ENCODE data around the gene ACAT1.
A peak's percentile ranks its signal among the peaks of the same experiment; 100 is the strongest.

ACAT1 gene

DNA sequence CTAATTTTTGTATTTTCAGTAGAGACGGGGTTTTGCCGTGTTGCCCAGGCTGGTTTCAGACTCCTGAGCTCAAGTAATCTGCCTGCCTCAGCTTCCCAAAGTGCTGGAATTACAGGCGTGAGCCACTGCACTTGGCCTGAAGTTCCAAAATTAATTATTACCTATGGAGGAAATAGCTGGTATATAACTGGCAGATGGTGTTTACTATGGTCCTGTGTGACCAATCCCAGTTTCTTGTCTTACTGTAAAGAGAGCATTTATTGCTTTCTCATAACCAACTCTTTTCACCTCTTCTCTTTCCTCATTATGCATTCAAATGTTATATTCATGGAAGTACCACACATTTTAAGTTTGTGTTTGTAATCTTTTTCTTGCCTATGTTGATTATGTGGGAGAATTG lies 24.2 kb upstream of the ACAT1 start:
- Histone ChIP-seq H3K9me3 (no peaks in the 10 kb centered on the region), H3K4me3 (no peak overlapping the region), H3K27me3 (no peaks in the 10 kb centered on the region), H3K4me1 (no peaks in the 10 kb centered on the region), H3K36me3 (peaks cover 59 to 70% (median 67%) of the 10 kb centered on the region in 3 donors), H3K27ac (no peak overlapping the region)
- intact Hi-C loops (cut with DNase I; ENCODE audit: low total_unique reads) = no loop called here
- DNase-seq = no peak
- TF ChIP-seq, protein P1, sequence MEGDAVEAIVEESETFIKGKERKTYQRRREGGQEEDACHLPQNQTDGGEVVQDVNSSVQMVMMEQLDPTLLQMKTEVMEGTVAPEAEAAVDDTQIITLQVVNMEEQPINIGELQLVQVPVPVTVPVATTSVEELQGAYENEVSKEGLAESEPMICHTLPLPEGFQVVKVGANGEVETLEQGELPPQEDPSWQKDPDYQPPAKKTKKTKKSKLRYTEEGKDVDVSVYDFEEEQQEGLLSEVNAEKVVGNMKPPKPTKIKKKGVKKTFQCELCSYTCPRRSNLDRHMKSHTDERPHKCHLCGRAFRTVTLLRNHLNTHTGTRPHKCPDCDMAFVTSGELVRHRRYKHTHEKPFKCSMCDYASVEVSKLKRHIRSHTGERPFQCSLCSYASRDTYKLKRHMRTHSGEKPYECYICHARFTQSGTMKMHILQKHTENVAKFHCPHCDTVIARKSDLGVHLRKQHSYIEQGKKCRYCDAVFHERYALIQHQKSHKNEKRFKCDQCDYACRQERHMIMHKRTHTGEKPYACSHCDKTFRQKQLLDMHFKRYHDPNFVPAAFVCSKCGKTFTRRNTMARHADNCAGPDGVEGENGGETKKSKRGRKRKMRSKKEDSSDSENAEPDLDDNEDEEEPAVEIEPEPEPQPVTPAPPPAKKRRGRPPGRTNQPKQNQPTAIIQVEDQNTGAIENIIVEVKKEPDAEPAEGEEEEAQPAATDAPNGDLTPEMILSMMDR (IDR thresholded peaks at IDR 0.05) = no peak

DNA sequence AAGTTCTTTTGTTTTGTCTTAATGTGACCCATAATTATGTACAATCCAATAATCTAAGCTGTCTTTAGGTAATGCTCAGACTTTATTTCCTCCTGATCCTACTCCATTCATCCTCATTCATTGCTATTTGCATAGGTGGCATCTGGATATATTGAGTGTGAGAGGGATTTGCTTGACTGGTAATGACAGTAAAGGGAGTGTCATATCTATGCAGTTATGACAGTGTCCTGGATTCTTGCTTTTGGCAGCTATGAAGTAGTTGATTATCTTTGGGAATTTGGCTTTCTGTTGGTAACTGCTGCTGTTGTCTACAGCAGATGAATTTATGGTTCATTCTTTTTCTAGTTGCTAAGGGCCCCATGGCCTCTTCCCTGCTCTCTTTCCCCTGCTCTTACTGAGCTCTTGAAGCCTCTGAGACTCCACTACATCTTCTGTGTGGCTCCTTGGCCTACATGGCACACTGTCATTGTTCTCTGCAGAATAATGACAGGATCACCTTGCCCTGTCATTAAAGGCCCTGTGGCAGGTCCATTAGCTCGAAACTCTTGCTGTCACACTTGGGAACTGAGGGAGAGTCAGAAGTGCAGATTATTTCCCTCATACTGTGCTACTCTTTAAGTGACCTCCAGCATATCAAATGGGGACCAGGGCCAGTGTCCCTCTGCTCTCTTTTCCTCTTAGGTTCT lies 20.1 kb upstream of the ACAT1 start:
- H3K27ac ChIP-seq = no peak overlapping the region
- peaks cover 50 to 67% (median 65%) of the 10 kb centered on the region in 3 donors for H3K36me3 ChIP-seq
- no peak overlapping the region for H3K4me3 ChIP-seq
- H3K9me3 ChIP-seq = no peaks in the 10 kb centered on the region
- TF ChIP-seq, protein P1 (IDR thresholded peaks at IDR 0.05) = no peak
- DNase-seq = no peak
- intact Hi-C loops (cut with DNase I; ENCODE audit: low total_unique reads) = no loop called here
- H3K27me3 ChIP-seq = no peaks in the 10 kb centered on the region
- H3K4me1 ChIP-seq = no peaks in the 10 kb centered on the region

DNA sequence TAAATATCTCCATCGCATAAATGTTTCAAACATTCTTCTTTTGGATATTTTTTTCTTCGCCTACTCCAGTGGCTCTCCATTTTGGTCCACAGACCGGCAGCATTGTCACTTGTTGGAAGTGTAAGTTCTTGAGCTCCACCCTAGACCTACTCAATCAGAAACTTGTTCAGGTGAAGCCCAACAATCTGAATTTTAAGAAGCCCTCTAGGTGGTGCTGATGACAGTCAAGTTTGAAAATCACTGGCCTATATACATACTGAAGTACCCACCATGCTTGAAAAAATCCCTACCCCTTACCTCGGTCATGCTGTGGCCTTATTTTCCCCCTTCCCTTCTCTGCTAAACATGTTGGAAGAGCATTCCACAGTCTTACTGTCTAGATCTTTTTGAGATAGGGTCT lies 10.2 kb upstream of the ACAT1 start:
- DNase-seq = no peak
- intact Hi-C loops (cut with DNase I; ENCODE audit: low total_unique reads) = no loop called here
- TF ChIP-seq, protein P1 (IDR thresholded peaks at IDR 0.05) = no peak

DNA sequence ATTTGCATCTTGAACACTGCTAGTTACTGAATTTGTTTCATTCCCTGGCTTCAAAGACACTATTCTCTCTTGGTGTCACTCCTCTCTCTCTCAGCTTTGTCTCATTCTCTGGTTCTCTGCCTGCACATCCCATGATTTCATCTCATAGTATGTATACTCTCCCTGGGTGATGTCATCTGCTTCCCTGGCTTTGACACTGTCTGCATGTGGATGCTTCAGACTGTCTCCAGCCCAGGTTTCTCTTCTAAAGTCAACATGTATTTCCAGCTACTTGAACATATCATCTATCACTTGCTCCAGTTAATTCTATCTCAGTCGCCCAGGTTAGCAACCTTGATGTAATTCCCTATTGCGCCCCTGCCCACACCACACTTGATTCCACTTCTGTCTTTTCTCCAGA lies 9.3 kb upstream of the ACAT1 start:
- Histone ChIP-seq H3K4me3 (no peak overlapping the region), H3K4me1 (peaks cover 0 to 16% (median 12%) of the 10 kb centered on the region in 4 donors), H3K27me3 (no peaks in the 10 kb centered on the region), H3K36me3 (peaks cover 0 to 9% (median 3%) of the 10 kb centered on the region in 3 donors), H3K27ac (no peak overlapping the region), H3K9me3 (no peaks in the 10 kb centered on the region)
- intact Hi-C loops (cut with DNase I; ENCODE audit: low total_unique reads) = no loop called here
- TF ChIP-seq, protein P1 (IDR thresholded peaks at IDR 0.05) = no peak
- DNase-seq = no peak

More for the DNA sequence above, 10.2 kb upstream of the ACAT1 start:
- no peaks in the 10 kb centered on the region for H3K27me3 ChIP-seq
- no peaks in the 10 kb centered on the region for H3K9me3 ChIP-seq
- peaks cover 0 to 9% (median 3%) of the 10 kb centered on the region in 3 donors for H3K36me3 ChIP-seq
- no peak overlapping the region for H3K4me3 ChIP-seq
- H3K27ac ChIP-seq = no peak overlapping the region
- H3K4me1 ChIP-seq = peaks cover 0 to 13% (median 10%) of the 10 kb centered on the region in 4 donors

DNA sequence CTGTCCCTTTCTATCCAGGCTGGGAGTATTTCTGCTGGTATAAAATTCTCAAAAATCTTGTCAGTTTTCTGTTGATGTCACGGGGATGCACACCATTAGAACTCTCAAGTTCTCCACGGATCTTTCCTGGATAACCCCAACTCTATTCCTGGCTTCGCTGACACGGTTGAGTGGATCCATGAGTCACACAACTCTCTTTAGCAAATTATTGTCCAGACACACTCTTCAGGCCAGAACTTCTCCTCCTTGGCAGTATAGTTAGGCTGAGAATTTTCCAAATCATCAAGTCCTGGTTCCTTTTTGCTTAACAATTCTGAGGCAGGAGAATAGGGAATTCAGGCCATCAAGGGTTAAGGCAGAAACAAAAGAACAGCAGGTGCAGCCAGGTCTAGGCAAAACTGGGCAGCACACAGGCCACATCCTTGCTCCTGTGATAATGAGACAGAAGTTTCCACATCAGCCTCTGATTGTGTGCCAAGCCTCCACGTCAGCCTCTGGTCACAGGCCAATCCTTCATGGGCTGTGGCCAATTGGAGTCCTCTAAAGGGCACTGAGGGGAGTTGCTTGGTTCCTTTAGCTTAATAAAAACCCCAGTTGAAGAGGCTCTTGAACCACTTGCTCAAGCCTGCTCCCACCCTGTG lies 5.7 kb upstream of the ACAT1 start:
- Histone ChIP-seq H3K27me3 (no peaks in the 10 kb centered on the region), H3K27ac (peak overlapping the region; percentile 68 to 76), H3K9me3 (no peaks in the 10 kb centered on the region), H3K4me3 (no peak overlapping the region), H3K36me3 (peaks cover 0 to under 1% (median 0%) of the 10 kb centered on the region in 3 donors), H3K4me1 (peaks cover 0 to 16% (median 13%) of the 10 kb centered on the region in 4 donors)
- DNase-seq = peak; percentile 88 to 95
- TF ChIP-seq, protein P1 (IDR thresholded peaks at IDR 0.05) = no peak
- intact Hi-C loops (cut with DNase I; ENCODE audit: low total_unique reads) = no loop called here
